Activated B cell treated with CpG ODN at 0.5 μM for 24 hours (primary cell): ENCODE results near the gene ADCY2. TPM values are rescaled to one million over a fixed set of nuclear protein-coding genes. Genes with fewer than 3 reads are reported as not detected.

Experiments
- ATAC-seq: fragments of 200-7000 bp; cut with Tn5 transposase; one replicate; pipeline ENCODE4 v1.10.0; 2021; ENCODE audit warnings: low read depth, mild to moderate bottlenecking, moderate library complexity
- CTCF ChIA-PET: fragments of 350-600 bp; sonication (Branson Sonifier 250); formaldehyde crosslinking; loops from one replicate; lab custom pipeline; 2021; ENCODE audit warnings: antibody characterized with exemption; lab: Charles Lee
- POLR2A ChIA-PET: fragments of 350-600 bp; sonication (Branson Sonifier 250); formaldehyde crosslinking; loops from one replicate; lab custom pipeline; 2021; ENCODE audit warnings: antibody characterized with exemption; lab: Charles Lee
- DNase-seq: peaks from one replicate; pipeline ENCODE4 v3.0.0; 2022
- H3K27ac Mint-ChIP-seq: one replicate; pipeline ENCODE4 v1.8.0; 2020; ENCODE audit warnings: mixed read lengths
- H3K27me3 Mint-ChIP-seq: one replicate; pipeline ENCODE4 v1.8.0; 2021; ENCODE audit warnings: mixed read lengths
- H3K36me3 Mint-ChIP-seq: one replicate; pipeline ENCODE4 v1.8.0; 2021; ENCODE audit warnings: low read depth, mixed read lengths
- H3K4me1 Mint-ChIP-seq: one replicate; pipeline ENCODE4 v1.8.0; 2021; ENCODE audit warnings: mixed read lengths
- H3K4me3 Mint-ChIP-seq: one replicate; pipeline ENCODE4 v1.8.0; 2020; ENCODE audit warnings: mild to moderate bottlenecking, mixed read lengths
- H3K9me3 Mint-ChIP-seq: one replicate; pipeline ENCODE4 v1.8.0; 2020; ENCODE audit warnings: mixed read lengths
- intact Hi-C: fragments of 100-400 bp; cut with micrococcal nuclease; formaldehyde crosslinking; loops from one replicate; pipeline ENCODE4 v1.15.1; 2024
- total RNA-seq: library from RNA; stranded (reverse); gene quantifications from 2 replicates; pipeline ENCODE4 v1.2.3, GENCODE V29; 2022
- TF ChIP-seq, protein P1 (sequence below): fragments of 200-600 bp; IDR thresholded peaks from one replicate; pipeline ENCODE4 v1.8.0; 2022; ENCODE audit warnings: antibody characterized with exemption, mild to moderate bottlenecking

ADCY2 gene
- total RNA-seq, 1 donor from 2014 or later = not detected

DNA sequence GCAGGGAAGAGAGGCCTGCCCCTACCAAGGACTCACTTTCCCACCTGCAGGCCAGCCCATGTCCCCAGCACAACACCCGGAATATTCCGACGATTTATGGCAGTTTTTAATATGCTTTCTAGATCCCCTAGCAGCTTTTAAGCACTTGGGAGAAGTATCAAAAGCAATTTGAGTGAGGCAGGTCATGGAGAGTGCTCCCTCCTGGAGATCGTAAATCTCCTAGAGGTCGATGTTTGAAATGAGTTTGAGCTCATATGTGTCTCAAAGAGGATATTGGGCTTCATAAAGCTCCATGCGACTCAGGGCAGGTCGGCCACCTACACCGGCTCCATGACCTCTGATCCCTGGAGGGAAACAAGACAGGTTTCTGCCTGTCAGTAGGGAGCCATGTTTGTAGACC lies 427.7 kb downstream of the ADCY2 start:
- TF ChIP-seq, protein P1, sequence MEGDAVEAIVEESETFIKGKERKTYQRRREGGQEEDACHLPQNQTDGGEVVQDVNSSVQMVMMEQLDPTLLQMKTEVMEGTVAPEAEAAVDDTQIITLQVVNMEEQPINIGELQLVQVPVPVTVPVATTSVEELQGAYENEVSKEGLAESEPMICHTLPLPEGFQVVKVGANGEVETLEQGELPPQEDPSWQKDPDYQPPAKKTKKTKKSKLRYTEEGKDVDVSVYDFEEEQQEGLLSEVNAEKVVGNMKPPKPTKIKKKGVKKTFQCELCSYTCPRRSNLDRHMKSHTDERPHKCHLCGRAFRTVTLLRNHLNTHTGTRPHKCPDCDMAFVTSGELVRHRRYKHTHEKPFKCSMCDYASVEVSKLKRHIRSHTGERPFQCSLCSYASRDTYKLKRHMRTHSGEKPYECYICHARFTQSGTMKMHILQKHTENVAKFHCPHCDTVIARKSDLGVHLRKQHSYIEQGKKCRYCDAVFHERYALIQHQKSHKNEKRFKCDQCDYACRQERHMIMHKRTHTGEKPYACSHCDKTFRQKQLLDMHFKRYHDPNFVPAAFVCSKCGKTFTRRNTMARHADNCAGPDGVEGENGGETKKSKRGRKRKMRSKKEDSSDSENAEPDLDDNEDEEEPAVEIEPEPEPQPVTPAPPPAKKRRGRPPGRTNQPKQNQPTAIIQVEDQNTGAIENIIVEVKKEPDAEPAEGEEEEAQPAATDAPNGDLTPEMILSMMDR = no peak
- Mint-ChIP-seq H3K4me3 (no peak overlapping the region), H3K27ac (no peak overlapping the region), H3K36me3 (no peaks in the 10 kb centered on the region), H3K4me1 (no peaks in the 10 kb centered on the region), H3K9me3 (no peaks in the 10 kb centered on the region), H3K27me3 (peaks cover 3% of the 10 kb centered on the region)
- CTCF ChIA-PET = no interaction called here
- DNase-seq (no peak), ATAC-seq (no peak)
- POLR2A ChIA-PET = no interaction called here
- intact Hi-C loops = no loop called here

DNA sequence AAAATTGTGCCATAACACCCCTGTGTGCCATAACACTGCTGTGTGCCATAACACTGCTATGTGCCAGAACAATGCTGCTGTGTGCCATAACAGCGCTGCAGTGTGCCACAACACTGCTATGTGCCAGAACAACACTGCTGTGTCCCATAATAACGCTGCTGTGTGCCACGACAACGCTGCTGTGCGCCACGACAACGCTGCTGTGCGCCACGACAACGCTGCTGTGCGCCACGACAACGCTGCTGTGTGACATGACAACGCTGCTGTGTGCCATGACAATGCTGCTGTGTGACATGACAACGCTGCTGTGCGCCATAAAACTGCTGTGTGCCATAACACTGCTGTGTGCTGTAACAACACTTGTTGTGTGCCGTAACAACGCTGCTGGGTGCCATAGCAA lies 429.1 kb downstream of the ADCY2 start:
- Mint-ChIP-seq H3K36me3 (no peaks in the 10 kb centered on the region), H3K4me1 (no peaks in the 10 kb centered on the region), H3K4me3 (no peak overlapping the region), H3K27ac (no peak overlapping the region), H3K9me3 (no peaks in the 10 kb centered on the region), H3K27me3 (peaks cover 3% of the 10 kb centered on the region)
- ChIA-PET POLR2A (no interaction called here), CTCF (no interaction called here)
- ATAC-seq (no peak), DNase-seq (no peak)
- TF ChIP-seq, protein P1 = no peak
- intact Hi-C loops = no loop called here

DNA sequence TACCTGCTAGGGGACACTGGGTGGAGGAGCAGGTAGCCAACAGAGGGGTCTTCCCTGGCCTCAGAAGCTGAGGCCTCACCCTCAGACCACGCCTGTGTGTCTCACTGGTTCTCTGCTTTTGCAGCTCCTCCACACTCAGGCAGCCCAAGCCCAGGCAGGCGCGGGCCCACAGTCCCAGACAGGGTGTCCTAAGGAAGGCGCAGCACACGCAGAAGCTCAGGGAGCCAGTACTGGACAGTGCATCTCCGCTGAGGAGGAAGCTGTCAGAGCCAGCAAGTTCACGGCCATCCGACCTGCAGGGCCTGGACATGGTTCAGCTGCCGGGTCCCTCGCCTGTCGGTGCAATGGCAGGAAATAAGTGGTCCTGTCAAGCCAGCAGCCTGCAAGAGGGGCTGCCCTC lies 429.7 kb downstream of the ADCY2 start:
- TF ChIP-seq, protein P1 = no peak
- H3K36me3 Mint-ChIP-seq = no peaks in the 10 kb centered on the region
- H3K27ac Mint-ChIP-seq = no peak overlapping the region
- ChIA-PET POLR2A (no interaction called here), CTCF (no interaction called here)
- no peak overlapping the region for H3K4me3 Mint-ChIP-seq
- intact Hi-C loops = no loop called here
- peaks cover 3% of the 10 kb centered on the region for H3K27me3 Mint-ChIP-seq
- DNase-seq = no peak
- no peak for ATAC-seq
- H3K9me3 Mint-ChIP-seq = no peaks in the 10 kb centered on the region
- H3K4me1 Mint-ChIP-seq = no peaks in the 10 kb centered on the region

DNA sequence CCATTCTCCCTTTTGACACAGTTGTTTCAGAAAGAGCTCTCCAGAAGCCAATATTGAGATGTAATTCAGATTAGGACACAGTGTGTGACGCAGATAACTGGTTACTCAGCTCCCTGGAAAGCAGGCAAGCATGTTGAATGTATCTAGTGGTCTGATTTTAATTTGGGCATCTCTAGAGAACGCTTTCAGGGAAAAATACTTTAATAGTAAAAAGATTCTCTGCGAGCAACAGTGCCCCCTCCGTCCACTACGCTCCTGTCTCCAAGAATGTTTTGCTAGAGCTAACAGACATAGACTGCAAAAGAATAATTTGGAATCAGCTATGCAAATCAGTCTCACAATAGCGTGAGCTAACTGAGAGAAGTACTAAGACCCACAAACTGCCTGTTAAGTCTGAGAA lies 431.7 kb downstream of the ADCY2 start:
- ChIA-PET CTCF (no interaction called here), POLR2A (no interaction called here)
- Mint-ChIP-seq H3K9me3 (no peaks in the 10 kb centered on the region), H3K36me3 (no peaks in the 10 kb centered on the region), H3K4me1 (no peaks in the 10 kb centered on the region), H3K27me3 (peaks cover 3% of the 10 kb centered on the region), H3K27ac (no peak overlapping the region), H3K4me3 (no peak overlapping the region)
- DNase-seq (no peak), ATAC-seq (no peak)
- intact Hi-C loops = no loop called here
- TF ChIP-seq, protein P1 = no peak

DNA sequence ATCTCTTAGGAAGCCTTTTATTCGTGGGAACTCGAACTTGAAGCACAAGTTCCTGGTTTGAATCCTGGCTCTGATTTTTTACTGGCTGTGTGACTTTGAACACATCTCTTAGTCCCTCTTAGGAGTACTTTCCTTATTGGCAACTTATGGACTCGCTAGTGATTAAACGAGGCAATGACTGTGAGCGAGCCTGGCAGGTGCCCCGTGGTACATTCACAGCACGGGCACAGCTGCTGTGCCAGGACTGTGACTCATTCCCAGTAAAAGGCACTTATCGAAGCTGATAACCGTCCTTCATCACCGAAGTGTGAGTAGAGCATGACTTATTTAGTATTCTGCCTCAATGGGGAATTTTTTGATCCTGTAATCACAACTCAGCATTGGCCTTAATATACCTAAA lies 432.3 kb downstream of the ADCY2 start:
- no peaks in the 10 kb centered on the region for H3K9me3 Mint-ChIP-seq
- H3K4me3 Mint-ChIP-seq = no peak overlapping the region
- H3K27me3 Mint-ChIP-seq = peaks cover 3% of the 10 kb centered on the region
- H3K36me3 Mint-ChIP-seq = no peaks in the 10 kb centered on the region
- POLR2A ChIA-PET = no interaction called here
- H3K27ac Mint-ChIP-seq = no peak overlapping the region
- TF ChIP-seq, protein P1 = no peak
- intact Hi-C loops = no loop called here
- DNase-seq (no peak), ATAC-seq (no peak)
- H3K4me1 Mint-ChIP-seq = no peaks in the 10 kb centered on the region
- CTCF ChIA-PET = no interaction called here
